C4-2B (cell line): ENCODE measurements around the gene FLNC.
A peak's percentile ranks its signal among the peaks of the same experiment; 100 is the strongest.

Experiments
- H3K27ac ChIP-seq: fragments of 450-650 bp; 2 replicates; pipeline ENCODE4 v1.5.1; 2017
- ZFX ChIP-seq: fragments of 450-650 bp; IDR thresholded peaks from 2 replicates; pipeline ENCODE4 v1.6.1; 2017
- TF ChIP-seq, protein P1 (sequence below): fragments of 450-650 bp; conservative IDR thresholded peaks from 2 replicates; pipeline ENCODE4 v1.5.1; 2017; ENCODE audit warnings: mild to moderate bottlenecking

The FLNC gene

DNA sequence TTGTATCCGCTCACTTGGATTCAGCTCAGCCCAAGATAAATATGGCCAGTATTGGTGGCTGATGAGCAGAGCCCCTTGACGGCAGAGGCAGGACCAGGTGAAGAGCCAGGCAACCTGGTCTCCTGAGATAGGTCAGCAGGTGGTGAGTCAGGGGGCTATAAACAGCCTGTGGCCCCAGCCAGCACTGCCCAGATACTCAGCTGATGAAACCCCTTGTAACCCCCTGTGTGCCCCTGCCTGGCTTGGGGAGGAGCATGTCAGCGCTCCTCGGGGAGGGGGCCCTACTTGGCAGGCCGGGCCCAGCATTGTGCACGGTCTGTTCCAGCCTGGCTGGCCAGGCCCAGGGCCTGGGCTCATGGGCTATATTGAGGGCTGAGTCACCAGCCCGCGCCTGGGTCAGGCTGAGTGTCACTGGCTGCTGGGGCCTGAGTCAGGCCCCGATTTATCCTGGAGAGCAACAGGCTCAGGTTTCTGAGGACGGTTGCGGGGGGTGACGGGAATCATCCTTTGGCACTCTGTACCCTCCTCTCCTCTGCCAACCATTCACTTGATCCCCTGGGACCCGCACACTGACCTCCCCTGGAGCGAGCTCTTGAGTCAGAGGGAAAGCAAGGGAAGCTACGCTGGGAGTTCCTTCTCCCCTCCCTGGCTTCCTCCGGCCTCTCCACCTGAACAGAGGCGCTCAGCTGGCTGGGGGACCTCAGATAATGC, 2.8 kb upstream of the FLNC start:
- peak overlapping the region; percentile 35 for H3K27ac ChIP-seq
- no peak for TF ChIP-seq ZFX
- TF ChIP-seq, protein P1, sequence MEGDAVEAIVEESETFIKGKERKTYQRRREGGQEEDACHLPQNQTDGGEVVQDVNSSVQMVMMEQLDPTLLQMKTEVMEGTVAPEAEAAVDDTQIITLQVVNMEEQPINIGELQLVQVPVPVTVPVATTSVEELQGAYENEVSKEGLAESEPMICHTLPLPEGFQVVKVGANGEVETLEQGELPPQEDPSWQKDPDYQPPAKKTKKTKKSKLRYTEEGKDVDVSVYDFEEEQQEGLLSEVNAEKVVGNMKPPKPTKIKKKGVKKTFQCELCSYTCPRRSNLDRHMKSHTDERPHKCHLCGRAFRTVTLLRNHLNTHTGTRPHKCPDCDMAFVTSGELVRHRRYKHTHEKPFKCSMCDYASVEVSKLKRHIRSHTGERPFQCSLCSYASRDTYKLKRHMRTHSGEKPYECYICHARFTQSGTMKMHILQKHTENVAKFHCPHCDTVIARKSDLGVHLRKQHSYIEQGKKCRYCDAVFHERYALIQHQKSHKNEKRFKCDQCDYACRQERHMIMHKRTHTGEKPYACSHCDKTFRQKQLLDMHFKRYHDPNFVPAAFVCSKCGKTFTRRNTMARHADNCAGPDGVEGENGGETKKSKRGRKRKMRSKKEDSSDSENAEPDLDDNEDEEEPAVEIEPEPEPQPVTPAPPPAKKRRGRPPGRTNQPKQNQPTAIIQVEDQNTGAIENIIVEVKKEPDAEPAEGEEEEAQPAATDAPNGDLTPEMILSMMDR = no peak

DNA sequence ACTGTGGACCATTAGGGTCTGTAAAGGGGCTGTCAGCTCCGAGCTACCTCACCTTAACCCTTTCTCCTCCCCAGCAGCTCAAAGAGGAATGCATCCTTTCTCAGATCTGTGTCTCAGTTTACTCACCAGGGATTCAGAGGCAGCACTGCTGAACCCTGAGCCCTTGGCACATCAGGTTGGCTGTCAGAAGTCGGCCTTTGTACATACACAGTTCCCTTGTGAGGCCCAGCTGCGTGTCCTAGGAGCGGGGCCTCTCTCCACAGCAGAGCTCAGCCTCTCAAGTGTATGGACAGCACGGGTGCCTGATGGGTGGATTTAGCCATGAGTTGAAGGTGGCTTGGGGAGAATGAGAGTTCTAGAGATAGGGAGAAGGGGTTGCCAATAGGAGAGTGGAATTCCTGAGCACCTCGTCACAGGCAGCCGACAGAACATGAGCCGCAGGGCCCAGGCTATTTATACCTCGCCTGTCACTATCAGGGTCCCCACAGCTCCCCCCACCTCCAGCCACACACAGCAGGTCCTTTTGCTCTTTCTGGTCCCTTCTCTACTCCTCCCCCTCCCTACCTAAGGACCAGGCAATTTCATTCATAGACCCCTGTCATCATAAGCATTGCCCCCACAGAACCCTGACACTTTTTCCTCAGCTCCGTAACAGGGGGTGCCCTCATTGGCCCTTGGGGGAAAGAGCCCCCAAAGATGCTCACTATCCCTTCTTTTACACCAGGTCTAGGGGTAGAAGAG, 2.1 kb upstream of the FLNC start:
- no peak overlapping the region for H3K27ac ChIP-seq

DNA sequence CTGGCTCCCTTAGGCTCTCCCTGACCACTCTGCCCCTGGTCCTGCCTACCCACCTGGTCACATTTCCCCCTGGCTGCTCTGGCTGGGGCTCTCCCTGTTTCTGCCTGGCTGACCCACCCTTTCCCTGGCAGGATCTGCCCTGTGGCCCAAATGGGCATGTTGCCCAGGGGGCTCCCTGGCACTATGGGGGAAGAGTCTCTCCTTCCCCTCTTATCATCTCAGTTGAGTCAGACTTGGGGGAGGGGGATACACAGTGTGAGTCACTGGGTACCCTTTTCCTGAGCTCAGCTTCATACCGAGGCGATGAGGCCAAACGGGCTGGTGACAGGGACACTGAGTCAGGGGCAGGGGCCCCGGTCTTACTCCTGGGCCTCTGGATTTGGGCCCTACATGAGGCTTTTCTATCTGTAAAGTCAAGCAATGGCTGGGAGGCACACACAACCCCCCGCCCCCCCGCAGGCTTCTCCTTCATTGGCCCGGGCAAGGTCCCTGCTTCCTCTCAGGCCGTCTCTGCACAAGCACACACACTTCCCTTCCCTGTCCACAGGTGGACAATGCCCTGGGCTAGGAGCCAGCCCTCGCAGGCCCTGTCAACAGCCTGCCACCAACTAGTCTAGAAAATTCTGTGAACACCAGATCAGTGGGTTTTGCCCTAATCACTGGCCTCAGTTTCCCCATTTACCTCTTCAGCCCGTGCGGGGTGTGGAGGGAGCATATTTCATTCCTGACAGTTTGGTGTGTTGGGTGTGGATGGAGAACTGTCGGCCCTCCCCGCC, 627 bp upstream of the FLNC start:
- H3K27ac ChIP-seq = no peak overlapping the region
- TF ChIP-seq, protein P1 = no peak
- TF ChIP-seq ZFX = no peak

More for the DNA sequence above, 2.1 kb upstream of the FLNC start:
- TF ChIP-seq, protein P1 = no peak
- no peak for TF ChIP-seq ZFX

DNA sequence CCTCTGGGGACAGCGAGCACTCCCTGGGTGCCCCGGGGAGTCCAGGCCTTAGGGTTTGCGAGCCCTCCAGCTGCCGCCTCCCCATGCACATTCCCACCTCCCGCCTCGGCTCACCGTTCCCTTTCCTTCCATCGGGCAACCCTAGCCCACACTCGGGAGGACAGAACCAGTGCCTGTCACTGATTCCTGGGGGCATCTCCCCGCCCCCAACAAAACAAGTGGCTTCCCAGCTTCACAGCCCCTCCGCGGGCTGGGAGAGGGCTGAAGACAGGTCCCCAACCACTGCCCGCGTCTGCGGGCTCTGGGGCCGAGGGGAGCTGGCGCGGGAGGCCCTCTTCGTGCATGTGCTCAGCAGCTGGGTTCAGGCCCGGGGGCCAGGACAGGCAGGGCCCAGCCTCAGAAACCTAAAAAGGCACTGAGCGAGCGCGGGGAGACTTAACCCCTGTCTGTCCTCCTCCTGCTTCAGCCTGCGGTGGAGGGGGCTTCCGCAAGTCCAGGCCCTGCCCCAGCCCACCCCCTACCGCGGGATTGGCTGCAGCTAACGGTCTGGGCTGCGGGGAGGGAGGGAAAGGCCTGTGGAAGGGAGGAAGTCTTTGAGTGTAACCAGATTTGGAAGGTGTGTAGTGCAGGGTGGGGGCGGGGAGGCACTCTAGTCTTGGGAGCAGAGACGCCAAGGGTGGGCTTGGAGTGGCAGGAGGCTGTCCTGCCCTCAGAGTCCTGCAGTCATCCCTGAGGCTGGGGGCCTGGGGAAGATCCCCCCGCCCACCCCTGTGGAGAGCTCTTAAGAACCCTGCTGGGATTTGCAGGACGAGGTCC, 1.2 kb downstream of the FLNC start:
- TF ChIP-seq, protein P1 = no peak
- TF ChIP-seq ZFX = no peak
- no peak overlapping the region for H3K27ac ChIP-seq

DNA sequence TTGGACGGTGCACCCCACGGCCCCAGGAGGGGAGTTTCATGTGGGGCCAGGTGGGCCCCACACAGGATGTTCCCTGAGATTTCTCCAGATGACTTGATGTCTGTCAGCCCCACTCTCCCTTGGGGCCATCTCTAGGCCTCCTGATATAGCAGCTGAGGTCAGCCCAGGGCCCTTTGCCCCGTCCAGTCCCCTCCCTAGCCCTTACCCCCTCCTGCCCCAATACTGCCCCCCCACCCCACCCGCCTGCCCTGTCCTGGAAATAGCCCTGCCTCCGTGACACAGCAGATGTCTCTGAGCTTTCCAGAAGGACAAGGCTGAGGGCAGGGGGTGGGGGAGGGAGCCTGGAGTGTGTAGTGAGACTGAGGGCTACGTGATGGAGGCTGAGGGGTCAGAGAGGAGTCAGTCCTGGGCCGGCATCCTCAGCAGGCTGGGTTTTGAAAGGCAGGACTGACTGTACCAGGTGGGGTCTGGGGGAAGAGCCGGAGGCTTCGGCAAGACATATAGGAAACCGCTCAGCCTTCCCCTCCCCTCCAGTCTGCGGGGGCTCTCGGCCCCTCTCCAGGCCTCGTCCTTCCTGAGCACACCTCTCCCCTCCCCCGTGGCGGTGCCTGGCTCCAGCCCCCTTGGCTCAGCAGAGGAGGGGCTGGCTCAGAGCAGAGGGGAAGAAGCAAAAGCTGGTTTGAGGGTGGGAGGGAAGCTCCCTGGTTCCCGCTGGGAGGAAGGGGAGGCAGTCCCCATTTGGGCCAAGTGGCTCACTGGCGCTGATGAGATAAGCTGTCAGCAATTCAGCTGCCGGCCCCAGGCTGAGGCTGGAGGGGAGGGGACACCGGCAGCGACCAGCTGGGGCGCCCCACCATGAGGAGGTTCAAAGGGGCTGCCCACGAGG, 2.0 kb downstream of the FLNC start:
- no peak overlapping the region for H3K27ac ChIP-seq
- TF ChIP-seq, protein P1 = no peak
- TF ChIP-seq ZFX = no peak

DNA sequence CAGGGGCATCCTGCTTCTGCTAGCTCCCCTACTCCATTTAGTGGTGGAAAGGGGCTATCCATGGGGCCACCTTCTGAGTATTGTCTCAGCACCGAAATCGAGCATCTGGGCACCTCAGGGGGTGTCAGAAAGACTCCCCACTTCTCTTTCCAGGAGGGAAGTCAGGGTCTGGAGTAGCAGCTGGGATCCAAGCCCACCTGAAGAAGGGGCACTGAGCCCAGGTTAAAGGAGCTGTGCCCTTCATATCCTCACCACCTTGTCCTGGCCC, 2.6 kb downstream of the FLNC start:
- no peak for TF ChIP-seq ZFX
- TF ChIP-seq, protein P1 = no peak
- H3K27ac ChIP-seq = no peak overlapping the region
